Hepatocyte (in vitro differentiated cells): Measurements from ENCODE around the gene DACT3. TPM values are rescaled to one million over a fixed set of nuclear protein-coding genes. Genes with fewer than 3 reads are reported as not detected.

Source experiments
- DNase-seq: peaks from one replicate; pipeline ENCODE4 v3.0.0-alpha.2; 2016; ENCODE audit warnings: low spot score
- H2AFZ ChIP-seq: fragments of 200-600 bp; sonication (generic); 2 replicates; pipeline ENCODE4 v1.6.0; 2016; ENCODE audit warnings: antibody characterized with exemption, mild to moderate bottlenecking
- H3K27ac ChIP-seq: fragments of 200-600 bp; sonication (generic); 2 replicates; pipeline ENCODE4 v1.5.1; 2016; ENCODE audit warnings: mild to moderate bottlenecking
- H3K27me3 ChIP-seq: fragments of 200-600 bp; sonication (generic); 2 replicates; pipeline ENCODE4 v1.6.1; 2016
- H3K36me3 ChIP-seq: fragments of 200-600 bp; sonication (generic); replicated peaks from 2 replicates; pipeline ENCODE4 v1.5.1; 2016; ENCODE audit warnings: low read depth; ENCODE audit not compliant: insufficient read depth
- H3K4me1 ChIP-seq: fragments of 200-600 bp; sonication (generic); 2 replicates; pipeline ENCODE4 v1.5.1; 2016; ENCODE audit warnings: mild to moderate bottlenecking, moderate library complexity; ENCODE audit not compliant: insufficient read depth
- H3K4me2 ChIP-seq: fragments of 200-600 bp; sonication (generic); 2 replicates; pipeline ENCODE4 v1.6.0; 2016
- H3K4me3 ChIP-seq: fragments of 200-600 bp; sonication (generic); 2 replicates; pipeline ENCODE4 v1.5.1; 2016; ENCODE audit warnings: mild to moderate bottlenecking
- H3K79me2 ChIP-seq: fragments of 200-600 bp; sonication (generic); 2 replicates; pipeline ENCODE4 v1.6.0; 2017; ENCODE audit warnings: mild to moderate bottlenecking
- H3K9me2 ChIP-seq: fragments of 200-600 bp; sonication (generic); replicated peaks from 2 replicates; pipeline ENCODE4 v1.6.0; 2017; ENCODE audit warnings: mild to moderate bottlenecking; ENCODE audit not compliant: insufficient read depth
- H3K9me3 ChIP-seq: fragments of 200-600 bp; sonication (generic); 2 replicates; pipeline ENCODE4 v1.5.1; 2016; ENCODE audit warnings: low read depth, mild to moderate bottlenecking
- H4K20me1 ChIP-seq: fragments of 200-600 bp; sonication (generic); 2 replicates; pipeline ENCODE4 v1.6.0; 2016; ENCODE audit warnings: mild to moderate bottlenecking; ENCODE audit not compliant: insufficient read depth, poor library complexity, severe bottlenecking
- EZH2 ChIP-seq: fragments of 200-600 bp; sonication (generic); IDR thresholded peaks from 2 replicates; pipeline ENCODE4 v1.6.1; 2016; ENCODE audit warnings: antibody characterized with exemption, mild to moderate bottlenecking, borderline replicate concordance
- EZH2phosphoT487 ChIP-seq: fragments of 200-600 bp; sonication (generic); IDR thresholded peaks from one replicate; pipeline ENCODE4 v1.6.1; 2018; ENCODE audit warnings: antibody characterized with exemption, mild to moderate bottlenecking, low read depth, moderate library complexity; ENCODE audit not compliant: unreplicated experiment, severe bottlenecking
- WGBS: methylation state at CpG from one replicate; pipeline ENCODE4 v1.1.6; 2016; ENCODE audit warnings: low lambda C conversion rate; ENCODE audit errors: missing lambda C conversion rate; 5-methylcytosine and 5-hydroxymethylcytosine counted together
- polyA plus RNA-seq: library from polyadenylated mRNA; unstranded; fragments of >200 nt; fragmentation: Nextera tagmentation; extraction: Ambion mirVana; gene quantifications from 2 replicates; pipeline ENCODE4 v1.2.1, GENCODE V29; 2016
- total RNA-seq: library from RNA; depleted of rRNA; stranded (reverse); fragments of >200 nt; gene quantifications from 2 replicates; pipeline ENCODE4 v1.2.3, GENCODE V29; 2014
- TF ChIP-seq, protein P1 (sequence below): fragments of 200-600 bp; sonication (generic); IDR thresholded peaks from 2 replicates; pipeline ENCODE4 v1.5.1; 2016; ENCODE audit warnings: antibody characterized with exemption, mild to moderate bottlenecking; ENCODE audit not compliant: poor library complexity

The DACT3 gene
- total and polyA plus RNA-seq, 2 experiments from 2014 or later: 18.4 TPM

DNA sequence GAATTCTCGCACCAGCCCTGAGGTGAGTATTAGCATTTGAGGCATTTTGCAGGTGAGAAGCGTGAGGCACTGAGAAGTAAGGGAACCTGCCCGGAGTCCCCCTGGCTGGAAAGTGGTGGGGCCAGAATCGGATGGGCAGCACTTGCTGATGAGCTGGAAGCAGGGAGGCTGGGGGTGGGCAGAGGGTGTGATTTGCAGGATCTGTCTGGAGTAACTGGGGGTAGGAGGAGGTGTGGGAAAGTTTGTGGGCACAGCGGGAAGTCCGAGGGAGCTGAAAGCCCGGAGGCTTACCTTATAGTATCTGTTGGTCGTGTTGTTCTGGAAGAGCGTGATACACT is 35.9 kb upstream of the DACT3 start:
- no peak for DNase-seq
- Histone ChIP-seq H3K79me2 (no peaks in the 10 kb centered on the region), H3K4me2 (no peak overlapping the region), H3K36me3 (no peaks in the 10 kb centered on the region), H3K27me3 (no peaks in the 10 kb centered on the region), H2AFZ (no peak overlapping the region), H4K20me1 (no peaks in the 10 kb centered on the region), H3K27ac (no peak overlapping the region), H3K4me3 (no peak overlapping the region), H3K9me3 (no peaks in the 10 kb centered on the region), H3K4me1 (no peaks in the 10 kb centered on the region), H3K9me2 (no peaks in the 10 kb centered on the region)
- 82% methylated on average over 9 of the region's 9 CpGs for WGBS
- no peak for TF ChIP-seq EZH2
- TF ChIP-seq, protein P1, sequence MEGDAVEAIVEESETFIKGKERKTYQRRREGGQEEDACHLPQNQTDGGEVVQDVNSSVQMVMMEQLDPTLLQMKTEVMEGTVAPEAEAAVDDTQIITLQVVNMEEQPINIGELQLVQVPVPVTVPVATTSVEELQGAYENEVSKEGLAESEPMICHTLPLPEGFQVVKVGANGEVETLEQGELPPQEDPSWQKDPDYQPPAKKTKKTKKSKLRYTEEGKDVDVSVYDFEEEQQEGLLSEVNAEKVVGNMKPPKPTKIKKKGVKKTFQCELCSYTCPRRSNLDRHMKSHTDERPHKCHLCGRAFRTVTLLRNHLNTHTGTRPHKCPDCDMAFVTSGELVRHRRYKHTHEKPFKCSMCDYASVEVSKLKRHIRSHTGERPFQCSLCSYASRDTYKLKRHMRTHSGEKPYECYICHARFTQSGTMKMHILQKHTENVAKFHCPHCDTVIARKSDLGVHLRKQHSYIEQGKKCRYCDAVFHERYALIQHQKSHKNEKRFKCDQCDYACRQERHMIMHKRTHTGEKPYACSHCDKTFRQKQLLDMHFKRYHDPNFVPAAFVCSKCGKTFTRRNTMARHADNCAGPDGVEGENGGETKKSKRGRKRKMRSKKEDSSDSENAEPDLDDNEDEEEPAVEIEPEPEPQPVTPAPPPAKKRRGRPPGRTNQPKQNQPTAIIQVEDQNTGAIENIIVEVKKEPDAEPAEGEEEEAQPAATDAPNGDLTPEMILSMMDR: no peak
- TF ChIP-seq EZH2phosphoT487: no peak

DNA sequence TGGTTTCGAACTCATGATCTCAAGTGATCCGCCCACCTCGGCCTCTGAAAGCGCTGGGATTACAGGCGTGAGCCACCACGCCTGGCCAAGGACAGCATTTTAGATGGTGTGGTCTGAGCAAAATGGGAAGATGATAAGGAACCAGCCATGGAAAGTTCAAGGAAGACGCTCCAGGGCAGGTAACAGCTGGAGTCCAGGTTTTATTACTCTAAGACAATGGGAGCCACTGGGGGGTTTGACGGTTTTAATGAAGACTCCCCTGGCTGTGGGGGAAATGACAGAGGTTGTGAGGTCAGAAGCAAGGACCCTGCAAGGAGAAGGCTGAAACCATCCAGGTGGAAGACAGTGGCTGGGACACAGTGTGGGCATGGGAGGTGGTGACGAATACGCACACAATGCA is 35.1 kb upstream of the DACT3 start:
- H4K20me1 ChIP-seq: no peaks in the 10 kb centered on the region
- no peak for DNase-seq
- no peak for TF ChIP-seq EZH2phosphoT487
- no peak for TF ChIP-seq EZH2
- TF ChIP-seq, protein P1: no peak
- H3K36me3 ChIP-seq: peaks cover 3% of the 10 kb centered on the region
- H2AFZ ChIP-seq: no peak overlapping the region
- no peaks in the 10 kb centered on the region for H3K9me3 ChIP-seq
- 98% methylated on average over 10 of the region's 10 CpGs for WGBS
- H3K79me2 ChIP-seq: no peaks in the 10 kb centered on the region
- no peaks in the 10 kb centered on the region for H3K4me1 ChIP-seq
- no peak overlapping the region for H3K4me2 ChIP-seq
- no peaks in the 10 kb centered on the region for H3K27me3 ChIP-seq
- H3K4me3 ChIP-seq: no peak overlapping the region
- no peaks in the 10 kb centered on the region for H3K9me2 ChIP-seq
- no peak overlapping the region for H3K27ac ChIP-seq

DNA sequence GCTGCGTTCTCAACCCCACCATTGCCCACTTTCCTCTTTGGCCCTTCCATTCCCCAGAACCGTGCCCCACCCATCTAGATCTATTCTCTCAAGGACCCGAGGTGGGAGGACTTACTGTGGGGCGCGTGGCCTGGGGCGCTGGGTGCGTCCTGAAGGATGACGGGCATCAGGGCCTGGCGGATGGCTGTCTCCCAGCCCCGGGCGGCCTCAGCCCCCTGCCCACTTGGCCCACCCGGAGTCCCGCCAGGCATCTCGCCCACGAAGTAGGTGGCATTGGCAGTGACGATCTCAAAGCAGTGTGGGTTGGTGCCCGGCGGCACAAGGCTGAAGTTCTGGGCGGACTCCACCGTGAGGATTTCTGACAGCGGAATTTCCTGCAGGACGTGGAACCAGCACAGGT is 32.8 kb upstream of the DACT3 start:
- no peaks in the 10 kb centered on the region for H3K4me1 ChIP-seq
- 96% methylated on average over 21 of the region's 22 CpGs for WGBS
- H3K4me3 ChIP-seq: no peak overlapping the region
- H3K27me3 ChIP-seq: no peaks in the 10 kb centered on the region
- H3K4me2 ChIP-seq: no peak overlapping the region
- TF ChIP-seq EZH2 (no peak), EZH2phosphoT487 (no peak)
- TF ChIP-seq, protein P1: no peak
- H3K27ac ChIP-seq: no peak overlapping the region
- no peak for DNase-seq
- no peak overlapping the region for H2AFZ ChIP-seq
- no peaks in the 10 kb centered on the region for H3K79me2 ChIP-seq
- no peaks in the 10 kb centered on the region for H3K9me3 ChIP-seq
- peaks cover 3% of the 10 kb centered on the region for H3K36me3 ChIP-seq
- H4K20me1 ChIP-seq: no peaks in the 10 kb centered on the region
- no peaks in the 10 kb centered on the region for H3K9me2 ChIP-seq
